NCI-H69 (cell line): Measurements from ENCODE around the gene DXO.

Source experiments
- DNase-seq: peaks from one replicate; lab custom pipeline; 2025; lab: John Stamatoyannopoulos, UW

The DXO gene

DNA sequence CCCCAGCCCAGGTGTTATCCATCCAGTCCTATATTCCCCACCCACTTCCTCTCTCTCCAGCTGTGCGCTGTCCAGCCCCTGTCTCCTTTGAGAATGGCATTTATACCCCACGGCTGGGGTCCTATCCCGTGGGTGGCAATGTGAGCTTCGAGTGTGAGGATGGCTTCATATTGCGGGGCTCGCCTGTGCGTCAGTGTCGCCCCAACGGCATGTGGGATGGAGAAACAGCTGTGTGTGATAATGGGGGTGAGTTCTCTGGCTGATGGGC lies 43.3 kb downstream of the DXO start:
- no peak for DNase-seq

- no peak for DNase-seq
These were observed 43.9 kb downstream of the DXO start for GRCh38 chr6:31927863-31928671.

GRCh38 chr6:31927242-31927862 lies 44.6 kb downstream of the DXO start, which contains the start of gene C2:
TSS of gene C2 (plus strand) at chr6:31927717. CDS start at chr6:31927753, 36 bp downstream.
- DNase-seq: no peak

GRCh38 chr6:31922942-31923341 lies 49.0 kb downstream of the DXO start:
- peak; percentile 43 for DNase-seq

GRCh38 chr6:31920811-31921210 lies 51.1 kb downstream of the DXO start:
- no peak for DNase-seq
